Activated CD8-positive, alpha-beta memory T cell treated with anti-CD3 and anti-CD28 coated beads, Interleukin-2, amount 50 U/mL, for 24 hours (primary cell): ENCODE data around the gene MRPL48.
A peak's percentile ranks its signal among the peaks of the same experiment; 100 is the strongest.
"Not testable (repeated sequence)": the region's sequence is repeated elsewhere in the genome, so short reads cannot be mapped to it uniquely, and the experiment has no call there.

ENCODE experiments used
- DNase-seq: peaks from one replicate; pipeline ENCODE4 v3.0.0-alpha.2; 2020; ENCODE audit errors: extremely low read depth

The MRPL48 gene

DNA sequence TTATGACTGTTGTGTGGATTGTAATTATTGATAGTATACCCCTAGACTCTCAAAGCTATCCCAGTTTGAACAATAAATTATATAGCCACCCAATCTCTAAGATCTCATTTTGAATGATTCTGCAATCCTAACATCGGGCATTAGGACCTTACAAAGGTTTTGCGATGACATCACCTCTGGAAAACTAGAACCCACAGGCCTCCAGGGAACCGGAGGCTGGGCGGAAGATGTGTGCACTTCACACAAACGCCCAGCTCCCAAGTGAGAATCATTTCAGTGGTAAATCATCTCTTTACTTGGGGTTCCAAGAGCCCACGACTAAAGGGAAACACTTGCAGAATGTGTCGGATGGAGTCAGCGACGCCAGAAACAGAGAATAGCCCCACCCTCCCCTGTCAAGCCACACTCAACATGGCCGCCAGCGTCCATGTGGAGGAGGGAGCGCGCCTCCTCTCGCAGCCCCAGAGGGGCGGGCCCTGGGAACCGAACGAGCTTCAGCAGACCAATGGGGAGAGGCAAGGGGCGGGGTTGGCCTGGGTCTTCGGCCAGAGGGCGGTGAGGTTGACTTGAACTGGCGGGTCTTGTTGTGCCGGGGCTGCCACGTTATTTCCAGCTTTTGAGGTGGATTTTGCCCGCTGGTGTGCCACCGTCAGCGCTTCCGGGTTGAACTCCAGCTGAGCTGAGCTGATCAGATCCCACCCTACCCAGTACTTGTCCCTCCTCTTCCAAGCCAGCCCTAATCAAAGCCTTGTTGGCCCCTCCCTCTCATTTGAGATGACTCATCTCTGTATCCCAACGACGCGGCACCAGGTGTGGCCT is 8.4 kb upstream of the MRPL48 start:
- DNase-seq, result peak; percentile 97

- DNase-seq, result no peak
Measured at GRCh38 chr11:73781303-73781702, 6.4 kb upstream of the MRPL48 start.

DNA sequence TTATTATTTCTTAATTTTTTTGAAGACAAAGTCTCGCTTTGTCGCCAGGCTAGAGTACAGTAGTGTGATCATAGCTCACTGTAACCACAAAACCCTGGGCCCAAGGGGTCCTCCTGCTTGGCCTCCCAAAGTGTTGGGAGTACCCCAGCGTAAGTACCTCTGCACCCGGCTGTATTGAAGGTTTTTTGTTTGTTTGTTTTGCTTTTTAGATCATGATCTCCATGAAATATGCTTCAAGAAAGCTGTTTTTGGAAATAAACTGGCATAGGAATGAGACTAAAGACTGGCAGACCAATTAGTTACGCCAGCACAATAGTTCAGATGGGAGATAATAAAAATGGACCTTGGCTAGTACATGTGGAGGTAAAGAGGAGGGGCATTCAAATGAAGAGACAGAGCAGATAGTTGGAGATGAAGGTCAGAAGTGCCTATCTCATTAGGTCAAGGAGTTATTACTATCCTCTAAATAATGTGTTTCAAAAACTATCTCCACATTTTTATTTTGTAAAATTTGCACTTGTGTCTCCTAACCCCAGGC is 4.1 kb upstream of the MRPL48 start:
- no peak for DNase-seq

DNA sequence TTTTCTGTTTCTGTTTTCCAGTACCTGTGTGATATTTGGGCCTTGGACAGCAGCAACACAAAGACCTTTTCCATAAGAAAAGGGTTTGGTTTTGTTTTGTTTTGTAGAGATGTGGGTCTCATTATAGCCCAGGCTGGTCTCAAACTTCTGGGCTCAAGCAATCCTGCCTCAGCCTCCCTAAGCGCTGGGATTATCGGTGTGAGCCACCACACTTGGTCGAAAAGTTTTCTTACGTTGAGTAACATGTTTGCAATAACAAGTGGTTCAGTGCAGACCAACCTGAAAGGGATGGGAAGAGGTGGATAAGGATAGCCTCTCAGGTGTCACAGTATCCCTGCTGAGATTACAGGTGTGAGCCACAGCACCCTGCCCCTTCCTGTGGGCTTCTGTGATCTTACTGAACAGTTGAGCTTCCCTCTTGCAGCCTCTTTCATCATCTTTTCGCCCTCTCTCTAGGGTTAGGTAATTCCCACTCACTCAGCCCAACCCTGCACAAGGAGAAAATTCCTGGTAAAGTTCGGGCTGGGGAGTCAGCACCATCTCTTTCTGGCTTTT is 3.5 kb upstream of the MRPL48 start:
- no peak for DNase-seq

- DNase-seq, result no peak
Measured at GRCh38 chr11:73784734-73785133, 2.9 kb upstream of the MRPL48 start.

DNA sequence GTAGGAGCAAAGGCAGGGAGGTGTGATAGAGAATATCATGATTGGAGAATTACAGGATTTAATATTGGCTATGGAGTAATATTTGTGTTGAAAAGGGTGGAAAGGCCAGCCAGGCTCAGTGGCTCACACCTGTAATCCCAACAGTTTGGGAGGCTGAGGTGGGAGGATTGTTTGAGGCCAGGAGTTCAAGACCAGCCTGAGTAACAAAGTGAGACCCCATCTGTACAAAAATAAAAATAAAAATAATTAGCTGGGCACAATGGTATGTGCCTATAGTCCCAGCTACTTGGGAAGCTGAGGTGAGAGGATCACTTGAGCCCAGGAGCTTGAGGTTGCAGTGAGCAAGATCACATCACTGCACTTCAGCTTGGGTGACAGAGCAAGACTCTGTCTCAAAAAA is 2.2 kb upstream of the MRPL48 start:
- not testable (repeated sequence) for DNase-seq

DNA sequence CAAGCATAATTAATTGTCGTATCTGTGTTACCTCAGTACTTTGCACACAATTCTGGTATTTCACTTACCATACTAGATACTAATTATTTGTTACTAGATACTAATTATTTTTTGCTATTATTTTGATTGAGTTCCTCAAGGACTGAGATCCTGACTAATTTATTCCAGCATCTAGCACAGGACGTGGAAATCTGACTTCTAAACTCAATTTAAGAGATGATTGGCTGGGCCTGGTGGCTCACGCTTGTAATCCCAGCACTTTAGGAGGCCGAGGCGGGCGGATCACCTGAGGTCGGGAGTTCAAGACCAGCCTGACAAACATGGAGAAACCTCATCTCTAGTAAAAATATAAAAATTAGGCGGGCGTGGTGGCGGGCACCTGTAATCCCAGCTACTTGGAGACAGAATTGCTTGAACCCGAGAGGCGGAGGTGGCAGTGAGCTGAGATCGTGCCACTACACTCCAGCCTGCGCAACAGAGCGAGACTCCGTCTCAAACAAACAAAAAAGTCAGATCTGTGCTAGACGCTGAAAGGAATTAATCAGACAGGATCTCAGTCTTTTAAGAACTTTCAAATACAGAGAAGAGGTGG is 527 bp upstream of the MRPL48 start:
- DNase-seq, result no peak

- no peak for DNase-seq
Measured at GRCh38 chr11:73789279-73789670, 1.6 kb downstream of the MRPL48 start.

DNA sequence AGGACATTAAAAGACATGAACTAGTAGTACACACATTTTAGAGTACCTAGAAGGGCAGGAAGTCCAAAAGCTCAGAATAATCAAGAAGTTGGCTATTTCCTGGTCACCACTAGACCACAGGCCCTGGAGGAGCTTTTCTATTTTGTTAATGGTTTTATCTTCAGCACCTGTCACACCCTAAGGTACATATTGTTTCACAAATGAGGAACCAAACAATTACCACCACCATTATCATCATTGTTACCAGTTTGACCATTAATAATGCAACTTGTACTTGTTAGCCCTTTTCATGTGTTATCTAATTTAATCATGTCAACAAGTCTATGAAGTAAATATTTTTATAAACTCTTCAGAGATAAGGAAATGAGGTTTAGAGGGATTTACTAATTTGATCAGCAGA is 4.9 kb downstream of the MRPL48 start:
- no peak for DNase-seq

DNA sequence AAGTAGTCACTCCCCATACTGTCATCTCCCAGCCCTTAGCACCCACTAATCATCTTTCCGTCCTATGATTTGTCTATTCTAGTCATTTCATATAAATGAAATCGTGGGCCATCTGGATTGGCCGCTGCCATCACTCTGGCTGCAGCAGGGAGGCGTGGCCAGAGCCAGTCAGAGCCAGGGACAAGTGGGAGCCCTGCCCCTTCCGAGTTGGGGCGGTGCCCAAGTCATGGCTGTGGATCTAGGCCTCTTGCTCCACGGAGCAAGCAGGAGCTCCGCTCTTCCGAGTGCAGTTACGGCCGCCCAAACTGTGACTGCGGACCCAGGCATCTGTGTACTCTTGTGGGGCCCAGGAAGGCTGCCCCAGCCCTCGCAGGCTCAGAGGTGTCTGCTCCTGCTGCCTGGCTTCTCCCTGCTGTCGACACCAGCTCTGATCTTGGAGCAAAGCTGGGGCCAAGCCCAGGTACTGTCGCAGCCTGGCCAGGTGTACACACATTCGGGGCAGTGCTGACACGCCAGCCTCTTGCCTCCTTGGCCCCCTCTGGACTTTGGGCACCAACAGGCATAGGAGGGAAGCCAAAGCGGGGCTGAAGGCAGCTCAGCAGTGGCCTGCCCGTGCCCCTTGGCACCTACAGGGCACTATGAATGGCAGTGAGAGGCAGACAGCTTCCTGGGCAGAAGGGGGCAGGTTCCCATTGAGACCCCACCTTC is 8.4 kb downstream of the MRPL48 start:
- no peak for DNase-seq

GRCh38 chr11:73797457-73797856 is 9.8 kb downstream of the MRPL48 start:
- DNase-seq, result no peak

GRCh38 chr11:73800276-73800806 is 12.7 kb downstream of the MRPL48 start:
- no peak for DNase-seq

DNA sequence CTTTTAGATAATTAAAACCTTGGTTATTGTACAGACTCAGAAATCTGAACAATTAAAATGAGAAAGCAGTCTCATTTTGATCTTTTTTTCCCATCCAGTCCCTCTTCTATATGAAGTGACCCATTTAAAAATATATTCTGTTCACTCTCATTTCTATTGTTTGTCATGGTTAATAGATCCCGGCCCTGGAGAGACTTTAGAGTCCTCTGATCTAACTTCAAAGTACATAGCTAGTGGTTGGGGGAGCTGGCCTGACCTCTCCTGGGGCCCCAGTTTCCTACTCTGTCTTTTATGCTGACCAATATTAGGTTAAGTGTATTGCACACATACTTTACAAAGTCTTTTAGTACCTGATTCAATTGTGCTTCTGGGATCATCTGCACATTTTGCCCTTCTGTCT is 13.5 kb downstream of the MRPL48 start:
- DNase-seq, result no peak

DNA sequence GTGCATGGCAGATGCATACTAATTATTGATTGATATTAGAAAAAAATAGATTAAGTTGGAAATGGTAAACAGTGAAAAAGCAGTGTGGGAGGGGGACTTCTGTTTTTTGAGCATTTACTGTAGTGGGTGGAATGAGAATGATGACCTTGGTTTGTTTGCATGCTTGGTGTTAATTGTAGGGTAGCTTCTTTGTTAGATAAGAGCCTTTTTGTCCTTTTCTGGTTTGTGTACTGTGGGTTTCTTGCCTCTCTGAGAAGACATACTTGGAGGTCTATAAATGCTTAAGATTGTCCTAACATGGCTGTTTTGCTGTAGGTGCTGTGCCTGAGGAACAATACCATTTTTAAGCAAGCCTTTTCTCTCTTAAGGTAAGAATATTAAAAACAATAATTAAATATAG is 17.0 kb downstream of the MRPL48 start:
- no peak for DNase-seq

DNA sequence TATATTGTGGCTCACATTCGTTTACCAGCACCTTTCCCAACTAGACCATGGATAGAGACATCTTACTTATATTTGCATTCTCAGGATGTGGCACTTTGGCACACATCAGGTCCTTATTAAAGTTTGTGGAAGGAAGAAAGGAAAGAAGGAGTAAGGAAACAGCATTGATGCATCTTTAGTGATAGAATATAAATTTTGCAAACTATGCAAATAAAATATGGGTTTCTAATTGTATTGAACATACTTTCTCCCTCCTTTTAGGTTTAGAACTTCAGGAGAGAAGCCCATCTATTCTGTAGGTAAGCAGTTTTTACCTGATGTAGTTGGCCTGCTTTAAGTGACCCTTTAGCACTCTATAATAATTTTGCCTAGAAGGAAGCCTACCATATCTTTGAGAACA is 20.4 kb downstream of the MRPL48 start:
- DNase-seq, result no peak

- no peak for DNase-seq
Measured at GRCh38 chr11:73810637-73811036, 23.0 kb downstream of the MRPL48 start.

- DNase-seq, result no peak
Measured at GRCh38 chr11:73812234-73812633, 24.6 kb downstream of the MRPL48 start.

DNA sequence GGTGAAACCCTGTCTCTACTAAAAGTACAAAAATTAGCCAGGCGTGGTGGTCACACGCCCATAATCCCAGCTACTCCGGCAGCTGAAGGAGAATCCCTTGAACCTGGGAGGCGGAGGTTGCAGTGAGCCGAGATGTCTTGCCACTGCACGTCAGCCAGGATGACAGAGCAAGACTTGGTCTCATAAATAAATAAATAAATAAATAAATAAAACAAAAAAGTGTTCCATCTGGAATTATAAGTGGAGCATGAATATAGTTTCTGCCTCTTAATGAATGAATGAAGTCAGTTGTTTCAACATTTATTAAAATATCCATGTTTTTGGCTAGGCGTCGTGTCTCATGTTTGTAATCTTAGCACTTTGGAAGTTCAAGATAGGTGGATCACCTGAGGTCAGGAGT is 27.1 kb downstream of the MRPL48 start:
- DNase-seq, result no peak

- DNase-seq, result no peak
Measured at GRCh38 chr11:73818846-73819245, 31.2 kb downstream of the MRPL48 start.

- no peak for DNase-seq
Measured at GRCh38 chr11:73830261-73830660, 42.6 kb downstream of the MRPL48 start.

DNA sequence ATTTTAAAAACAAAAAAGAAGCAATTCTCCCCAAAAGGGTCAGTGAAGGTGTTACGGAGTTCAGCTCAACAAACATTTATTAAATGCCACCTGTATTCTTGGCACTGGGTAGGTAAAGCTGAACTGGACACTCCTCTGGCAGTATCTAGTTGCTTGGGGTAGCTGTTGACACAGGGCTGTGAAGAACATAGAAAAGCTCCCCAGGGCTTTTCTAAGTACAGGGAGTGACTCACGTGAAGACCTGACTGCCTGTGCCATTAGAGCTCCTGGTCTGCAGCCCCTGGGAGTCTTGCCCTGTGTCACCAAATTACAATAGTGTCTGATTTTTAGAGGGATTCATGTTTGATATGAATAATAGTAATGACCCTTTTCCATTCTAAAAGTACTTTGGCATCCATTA is 45.4 kb downstream of the MRPL48 start:
- no peak for DNase-seq

- DNase-seq, result no peak
Measured at GRCh38 chr11:73838443-73839122, 50.9 kb downstream of the MRPL48 start.
